ENCODE measurements around the gene CEP57L1. TPM values are rescaled to one million over a fixed set of nuclear protein-coding genes. Genes with fewer than 3 reads are reported as not detected.

CEP57L1 gene
- total and polyA plus RNA-seq, 9 of the 15 experiments (the other 6 are each of a cell fraction or from before 2014, with no cell fraction given) = 39.4 to 88.6 (median 61.8) TPM

- no peak for TF ChIP-seq SIN3A (IDR thresholded peaks at IDR 0.05; ENCODE audit: borderline replicate concordance in 2 of 2, control insufficient read depth in 1 of 2, low read depth in 2 of 2, low read length in 2 of 2)
- no peak for TF ChIP-seq HOXB6 (CRISPR knock-in tag; IDR thresholded peaks at IDR 0.05; ENCODE audit: borderline replicate concordance)
- TF ChIP-seq ZSCAN32 (CRISPR knock-in tag; IDR thresholded peaks at IDR 0.05) = no peak
- TF ChIP-seq CHCHD3 (CRISPR knock-in tag; IDR thresholded peaks at IDR 0.05) = no peak
- TF ChIP-seq ZNF644 (tag; IDR thresholded peaks at IDR 0.05; ENCODE audit: low read depth) = no peak
- TF ChIP-seq KLF13 (tag; IDR thresholded peaks at IDR 0.05; ENCODE audit: borderline replicate concordance, low read depth) = no peak
Observed at GRCh38 chr6:109194880-109195279, 99.6 kb downstream of the CEP57L1 start (continued).

- H2AFZ ChIP-seq (ENCODE audit: low read depth, low read length) = peak overlapping the region; percentile 29; the same call in 1 of the 2 replicates
- no peaks in the 10 kb centered on the region for H4K20me1 ChIP-seq (replicated peaks; ENCODE audit: control insufficient read depth, insufficient read depth, low read length)
- WGBS (ENCODE audit: insufficient coverage, low coverage, missing lambda C conversion rate) = 10% methylated on average over 1 of the region's 1 CpG
- DNase-seq (ENCODE audit: extremely low read depth in 1 of 4, low spot score in 3 of 4) (no peak), ATAC-seq (no peak; the same call in 2 of the 3 replicates), FAIRE-seq (no peak)
- no peak overlapping the region for H3K27ac ChIP-seq (ENCODE audit: extremely low read depth, low read depth, low read length)
- H3K4me1 ChIP-seq (replicated peaks in 1 of 2; ENCODE audit: control insufficient read depth in 2 of 2, insufficient read depth in 2 of 2, low read length in 2 of 2) = no peaks in the 10 kb centered on the region
- no peak overlapping the region for H3K9ac ChIP-seq (ENCODE audit: insufficient read depth in 1 of 2, low read depth in 2 of 2, low read length in 2 of 2)
- ChIA-PET POLR2A (no interaction called here), CTCF (ENCODE audit: low intra/inter-chr PET ratio) (interaction anchor here (0.6 kb wide), 1 partner anchor 344 kb away, joined by 3 read pairs; no protein-coding TSS in a partner anchor)
- no peak for TF ChIP-seq ZHX1 (conservative IDR thresholded peaks at IDR 0.05; ENCODE audit: low read length)
- TF ChIP-seq SNRNP70 (optimal IDR thresholded peaks at IDR 0.05; ENCODE audit: low read depth, low read length) = no peak
- no peak for TF ChIP-seq MAFF (IDR thresholded peaks at IDR 0.05; ENCODE audit: low read length)
- H3K27me3 ChIP-seq (ENCODE audit: control insufficient read depth in 2 of 2, insufficient read depth in 2 of 2, low read length in 2 of 2) = no peaks in the 10 kb centered on the region
- H3K9me1 ChIP-seq (ENCODE audit: control insufficient read depth, insufficient read depth, low read length) = no peaks in the 10 kb centered on the region
- H3K36me3 ChIP-seq (ENCODE audit: control insufficient read depth, insufficient read depth, low read length) = no peaks in the 10 kb centered on the region
- in situ Hi-C loops (cut with MboI) = no loop called here
- peaks cover 2% of the 10 kb centered on the region; the same call in 1 of the 2 replicates for H3K9me3 ChIP-seq (replicated peaks; ENCODE audit: control insufficient read depth, insufficient read depth, low read depth, low read length)
- no peak overlapping the region for H3K4me2 ChIP-seq (ENCODE audit: insufficient read depth, low read length)
- intact Hi-C loops (cut with micrococcal nuclease) = no loop called here
- BruUV-seq (replicated peaks) = no TSS peak
- H3K79me2 ChIP-seq (ENCODE audit: control insufficient read depth, insufficient read depth, low read length) = no peaks in the 10 kb centered on the region
- no peak overlapping the region for H3K4me3 ChIP-seq
Observed at GRCh38 chr6:109197061-109197460, 101.8 kb downstream of the CEP57L1 start.
